Endothelial cell of umbilical vein (primary cell): ENCODE measurements around the gene MTMR6. TPM values are rescaled to one million over a fixed set of nuclear protein-coding genes. Genes with fewer than 3 reads are reported as not detected.

Source experiments
- BruUV-seq: library from RNA; stranded (reverse); fragments of 400-500 nt; replicated peaks from 2 replicates; lab custom pipeline; 2021; lab: Mats Ljungman, UMichigan
- CTCF ChIA-PET: fragments of 300-600, 350-600 bp; sonication (Branson Sonifier 250); formaldehyde crosslinking; loops from one replicate; lab custom pipeline; 2021; ENCODE audit warnings: antibody characterized with exemption, inconsistent platforms; lab: Charles Lee
- POLR2A ChIA-PET: fragments of 300-600, 350-600 bp; sonication (Branson Sonifier 250); formaldehyde crosslinking; loops from one replicate; lab custom pipeline; 2021; ENCODE audit warnings: antibody characterized with exemption, inconsistent platforms; lab: Charles Lee
- DNase-seq: peaks from one replicate; pipeline ENCODE4 v3.0.0-alpha.2; 2011; ENCODE audit warnings: low read depth, low spot score
- FAIRE-seq: peaks from 2 replicates; lab custom pipeline; 2011; peaks lifted over from hg19 to GRCh38; lab: Jason Lieb, UNC
- H2AFZ ChIP-seq: 2 replicates; pipeline ENCODE4 v1.6.0; 2012; ENCODE audit warnings: low read depth, low read length, control low read depth, inconsistent platforms
- H3K27ac ChIP-seq: 2 replicates; pipeline ENCODE4 v1.5.1; 2011; ENCODE audit warnings: low read depth, mild to moderate bottlenecking, control low read depth, low read length, moderate library complexity; ENCODE audit not compliant: insufficient read depth
- H3K27me3 ChIP-seq, 2 experiments: 2 replicates each; pipeline versions ENCODE4 v1.6.0 to v1.6.1; 2011; ENCODE audit warnings: low read length in 2 of 2, mixed read lengths in 1 of 2; ENCODE audit not compliant: control insufficient read depth in 2 of 2, insufficient read depth in 2 of 2
- H3K36me3 ChIP-seq, 2 experiments: 2 replicates in 1 of 2; 3 replicates in 1 of 2; pipeline ENCODE4 v1.5.1; 2011; ENCODE audit warnings: low read length in 2 of 2, mild to moderate bottlenecking in 1 of 2, moderate library complexity in 1 of 2; ENCODE audit not compliant: control insufficient read depth in 2 of 2, insufficient read depth in 2 of 2; ENCODE audit errors: extremely low read depth in 1 of 2
- H3K4me1 ChIP-seq: 3 replicates; pipeline ENCODE4 v1.5.1; 2011; ENCODE audit warnings: mild to moderate bottlenecking, low read length; ENCODE audit not compliant: control insufficient read depth, insufficient read depth; ENCODE audit errors: extremely low read depth
- H3K4me2 ChIP-seq: 2 replicates; pipeline ENCODE4 v1.6.1; 2011; ENCODE audit warnings: low read length, control low read depth, mixed read lengths; ENCODE audit not compliant: insufficient read depth
- H3K4me3 ChIP-seq, 3 experiments: fragments of 200-600 bp in 1 of 3; sonication (generic), shearing (Covaris generic) in 1 of 3; replicated peaks in 1 of 3; 2 replicates each; pipeline ENCODE4 v1.5.1; 2011 to 2016; ENCODE audit warnings: control low read depth in 3 of 3, low read length in 3 of 3, mild to moderate bottlenecking in 2 of 3, inconsistent platforms in 1 of 3, low read depth in 1 of 3, moderate library complexity in 1 of 3; ENCODE audit not compliant: insufficient read depth in 1 of 3
- H3K79me2 ChIP-seq: 2 replicates; pipeline ENCODE4 v1.6.0; 2012; ENCODE audit warnings: low read length, inconsistent platforms; ENCODE audit not compliant: control insufficient read depth, insufficient read depth
- H3K9ac ChIP-seq: replicated peaks from 2 replicates; pipeline ENCODE3; 2011; ENCODE audit warnings: low read length, control low read depth; ENCODE audit not compliant: insufficient read depth; ENCODE audit errors: extremely low read depth
- H3K9me1 ChIP-seq: replicated peaks from 3 replicates; pipeline ENCODE4 v1.6.0; 2011; ENCODE audit warnings: mild to moderate bottlenecking, low read length; ENCODE audit not compliant: control insufficient read depth, insufficient read depth; ENCODE audit errors: extremely low read depth
- H3K9me3 ChIP-seq: replicated peaks from 2 replicates; pipeline ENCODE4 v1.5.1; 2012; ENCODE audit warnings: low read length, inconsistent platforms; ENCODE audit not compliant: control insufficient read depth, insufficient read depth
- H4K20me1 ChIP-seq: replicated peaks from 2 replicates; pipeline ENCODE3; 2011; ENCODE audit warnings: mild to moderate bottlenecking, low read length; ENCODE audit not compliant: control insufficient read depth, insufficient read depth; ENCODE audit errors: extremely low read depth
- CTCF ChIP-seq, 2 donors: IDR thresholded peaks; 1 replicate in 1 of 2; 2 replicates in 1 of 2; pipeline ENCODE4 v1.5.1; 2011; ENCODE audit warnings: low read length in 2 of 2, mild to moderate bottlenecking in 2 of 2, moderate library complexity in 2 of 2, control low read depth in 1 of 2, inconsistent platforms in 1 of 2, low read depth in 1 of 2; ENCODE audit not compliant: insufficient read depth in 1 of 2; ENCODE audit errors: extremely low read depth in 1 of 2
- EZH2 ChIP-seq: IDR thresholded peaks from 2 replicates; pipeline ENCODE4 v1.6.1; 2012; ENCODE audit warnings: borderline replicate concordance, low read depth, mild to moderate bottlenecking, moderate library complexity, low read length, inconsistent platforms; ENCODE audit not compliant: severe bottlenecking
- FOS ChIP-seq: IDR thresholded peaks from 2 replicates; pipeline ENCODE4 v1.6.1; 2011; ENCODE audit warnings: mild to moderate bottlenecking, low read length, moderate library complexity, borderline replicate concordance; ENCODE audit not compliant: insufficient read depth
- GATA2 ChIP-seq: IDR thresholded peaks from 2 replicates; pipeline ENCODE4 v1.7.0; 2011; ENCODE audit warnings: low read depth, mild to moderate bottlenecking, moderate library complexity, mixed read lengths, low read length; ENCODE audit not compliant: insufficient read length, insufficient read depth
- JUN ChIP-seq: IDR thresholded peaks from 2 replicates; pipeline ENCODE4 v1.6.1; 2011; ENCODE audit warnings: borderline replicate concordance, low read depth; ENCODE audit not compliant: insufficient read length, insufficient read depth
- MAX ChIP-seq: IDR thresholded peaks from 2 replicates; pipeline ENCODE4 v1.6.1; 2011; ENCODE audit not compliant: insufficient read depth, insufficient read length
- MYC ChIP-seq: IDR thresholded peaks from one replicate; pipeline ENCODE4 v1.6.1; 2011; ENCODE audit warnings: mild to moderate bottlenecking, low read depth, low read length
- POLR2A ChIP-seq: IDR thresholded peaks from 2 replicates; pipeline ENCODE4 v1.6.1; 2012; ENCODE audit warnings: low read depth, mild to moderate bottlenecking, control low read depth, low read length
- POLR2AphosphoS5 ChIP-seq: IDR thresholded peaks from 2 replicates; pipeline ENCODE4 v1.6.1; 2012; ENCODE audit warnings: low read depth, mild to moderate bottlenecking, control low read depth, low read length, moderate library complexity; ENCODE audit not compliant: insufficient read depth
- dilution Hi-C: fragments of 300-500 bp; cut with MboI; formaldehyde crosslinking; loops from one replicate; pipeline ENCODE4 v1.15.0; 2019; ENCODE audit warnings: low sequenced_read_pairs; ENCODE audit not compliant: extremely low pct_ligation_motif_present
- intact Hi-C: fragments of 100-400 bp; cut with micrococcal nuclease; formaldehyde crosslinking; loops from one replicate; pipeline ENCODE4 v1.10.0; 2022
- polyA plus RNA-seq, 4 experiments: library from polyadenylated mRNA; depleted of rRNA in 3 of 4; stranded (reverse) in 3 of 4; unstranded in 1 of 4; fragments of >200 nt; gene quantifications; 2 replicates each; pipeline versions ENCODE4 v1.2.1 to v1.2.3, GENCODE V29; 2011 to 2012; ENCODE audit warnings: missing spikeins in 1 of 4
- total RNA-seq: library from RNA; stranded (reverse); gene quantifications from 2 replicates; pipeline ENCODE4 v1.2.3, GENCODE V29; 2021

The MTMR6 gene
- total and polyA plus RNA-seq, 2 donors (not counting 3 experiments of a cell fraction or from before 2014, with no cell fraction given), result 10.2 to 20.9 TPM

DNA sequence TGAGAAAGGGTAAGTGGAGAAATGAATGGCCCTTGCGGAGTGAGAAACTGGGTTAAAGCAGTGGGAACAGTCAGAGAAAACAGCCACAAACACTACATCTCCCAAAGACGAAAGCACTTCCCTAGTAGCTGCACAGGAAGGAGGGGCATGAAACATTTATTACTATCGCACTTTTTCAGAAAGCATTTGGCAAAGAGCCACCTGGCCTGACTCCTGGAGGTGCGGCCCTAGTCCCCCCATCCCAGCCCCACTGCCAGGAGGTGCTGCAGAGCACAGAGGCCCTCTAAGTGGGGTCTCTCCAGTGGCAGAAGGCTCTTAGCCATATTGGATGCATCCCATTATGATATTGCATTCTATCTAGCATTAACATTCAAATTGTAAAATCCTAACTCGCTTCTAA lies 55.8 kb downstream of the MTMR6 start:
- TF ChIP-seq POLR2AphosphoS5, result no peak
- TF ChIP-seq FOS, result no peak
- TF ChIP-seq MAX, result no peak
- TF ChIP-seq MYC, result no peak
- no peak for TF ChIP-seq GATA2
- TF ChIP-seq JUN, result no peak
- TF ChIP-seq POLR2A, result no peak
- no peak for TF ChIP-seq CTCF (IDR thresholded peaks at IDR 0.05; ENCODE audit: extremely low read depth in 1 of 2, insufficient read depth in 1 of 2, low read depth in 1 of 2, low read length in 2 of 2)
- no peak for TF ChIP-seq EZH2
- Histone ChIP-seq H3K36me3 (no peaks in the 10 kb centered on the region), H3K4me3 (no peak overlapping the region), H3K9me1 (no peaks in the 10 kb centered on the region), H3K27ac (no peak overlapping the region), H3K4me2 (no peak overlapping the region), H3K4me1 (no peaks in the 10 kb centered on the region), H3K9ac (no peak overlapping the region), H3K27me3 (peaks cover 0 to 2% of the 10 kb centered on the region in 2 experiments), H2AFZ (no peak overlapping the region), H3K9me3 (no peaks in the 10 kb centered on the region), H4K20me1 (no peaks in the 10 kb centered on the region), H3K79me2 (no peaks in the 10 kb centered on the region)
- BruUV-seq, result no TSS peak
- CTCF ChIA-PET, result no interaction called here
- DNase-seq (no peak), FAIRE-seq (no peak)
- dilution Hi-C loops, result no loop called here
- intact Hi-C loops, result loop anchor here (5.0 kb wide), 1 partner anchor 56 kb away; the partner anchor contains the start of gene MTMR6
- POLR2A ChIA-PET, result no interaction called here
